K562 (cell line): ENCODE results near the gene BRD7. TPM values are rescaled to one million over a fixed set of nuclear protein-coding genes. Genes with fewer than 3 reads are reported as not detected.

Experiments
- ATAC-seq: fragments of 200-7000 bp; cut with Tn5 transposase; 3 replicates; pipeline ENCODE4 v1.9.1; 2020; ENCODE audit warnings: moderate library complexity
- BruUV-seq: library from RNA; stranded (reverse); fragments of 400-500 nt; replicated peaks from 2 replicates; lab custom pipeline; 2021; lab: Mats Ljungman, UMichigan
- CTCF ChIA-PET: fragments of 300-600 bp; formaldehyde crosslinking; extraction: SDS; loops from one replicate; lab custom pipeline; 2021; ENCODE audit warnings: low intra/inter-chr PET ratio; lab: Yijun Ruan, JAX
- POLR2A ChIA-PET: fragments of 300-600, 350-650 bp; sonication (Branson Sonifier 250); formaldehyde crosslinking; extraction: SDS; loops from one replicate; lab custom pipeline; 2021; ENCODE audit warnings: antibody characterized with exemption, inconsistent platforms; lab: Yijun Ruan, JAX
- DNase-seq, 4 experiments: peaks; one replicate each; pipeline versions ENCODE4 v3.0.0 to v3.0.0-alpha.2; 2011 to 2018; ENCODE audit warnings: low spot score in 3 of 4, mixed read lengths in 3 of 4; ENCODE audit errors: extremely low read depth in 1 of 4
- FAIRE-seq: peaks from 2 replicates; lab custom pipeline; 2011; peaks lifted over from hg19 to GRCh38; lab: Jason Lieb, UNC
- H2AFZ ChIP-seq: 2 replicates; pipeline ENCODE4 v1.6.0; 2011; ENCODE audit warnings: low read depth, low read length, control low read depth, inconsistent platforms
- H3K27ac ChIP-seq: fragments of 200-600 bp; 3 replicates; pipeline ENCODE4 v1.8.0; 2011; ENCODE audit warnings: low read depth, mild to moderate bottlenecking, control low read depth, inconsistent platforms, low read length, moderate library complexity, mixed read lengths; ENCODE audit errors: extremely low read depth
- H3K27me3 ChIP-seq, 2 experiments: fragments of 300-600 bp in 1 of 2; 2 replicates in 1 of 2; 3 replicates in 1 of 2; pipeline versions ENCODE4 v1.6.0 to v1.8.0; 2011; ENCODE audit warnings: inconsistent platforms in 2 of 2, low read length in 2 of 2, mild to moderate bottlenecking in 1 of 2, mixed read lengths in 1 of 2, moderate library complexity in 1 of 2; ENCODE audit not compliant: control insufficient read depth in 2 of 2, insufficient read depth in 2 of 2
- H3K36me3 ChIP-seq: fragments of 300-600 bp; 3 replicates; pipeline ENCODE4 v1.8.0; 2011; ENCODE audit warnings: mild to moderate bottlenecking, low read length, inconsistent platforms; ENCODE audit not compliant: control insufficient read depth, insufficient read depth
- H3K4me1 ChIP-seq, 2 experiments: fragments of 200-600 bp in 1 of 2; replicated peaks in 1 of 2; 2 replicates in 1 of 2; 3 replicates in 1 of 2; pipeline versions ENCODE4 v1.5.1 to v1.8.0; 2011; ENCODE audit warnings: inconsistent platforms in 2 of 2, low read length in 2 of 2, mild to moderate bottlenecking in 1 of 2, mixed read lengths in 1 of 2, moderate library complexity in 1 of 2; ENCODE audit not compliant: control insufficient read depth in 2 of 2, insufficient read depth in 2 of 2
- H3K4me2 ChIP-seq: 2 replicates; pipeline ENCODE4 v1.6.1; 2011; ENCODE audit warnings: low read length, control low read depth, inconsistent platforms, mixed read lengths; ENCODE audit not compliant: insufficient read depth
- H3K4me3 ChIP-seq: fragments of 200-600 bp; sonication (generic), shearing (Covaris generic); 2 replicates; pipeline ENCODE4 v1.5.1; 2016; ENCODE audit warnings: control low read depth, inconsistent platforms
- H3K79me2 ChIP-seq: fragments of 200-600 bp; 3 replicates; pipeline ENCODE4 v1.8.0; 2011; ENCODE audit warnings: low read length, inconsistent platforms; ENCODE audit not compliant: control insufficient read depth, insufficient read depth
- H3K9ac ChIP-seq, 2 experiments: 2 replicates each; pipeline versions ENCODE4 v1.6.0 to v1.6.1; 2011; ENCODE audit warnings: low read depth in 2 of 2, low read length in 2 of 2, control low read depth in 1 of 2, inconsistent platforms in 1 of 2, mild to moderate bottlenecking in 1 of 2, mixed read lengths in 1 of 2; ENCODE audit not compliant: insufficient read depth in 1 of 2
- H3K9me1 ChIP-seq: one replicate; pipeline ENCODE4 v1.6.0; 2011; ENCODE audit warnings: inconsistent platforms, mild to moderate bottlenecking, low read length, moderate library complexity; ENCODE audit not compliant: control insufficient read depth, insufficient read depth
- H3K9me3 ChIP-seq: replicated peaks from 2 replicates; pipeline ENCODE4 v1.5.1; 2011; ENCODE audit warnings: low read depth, low read length, inconsistent platforms; ENCODE audit not compliant: control insufficient read depth, insufficient read depth
- H4K20me1 ChIP-seq: replicated peaks from 2 replicates; pipeline ENCODE4 v1.6.1; 2011; ENCODE audit warnings: low read length, inconsistent platforms, mixed read lengths; ENCODE audit not compliant: control insufficient read depth, insufficient read depth
- BRD9 ChIP-seq: fragments of 450-650 bp; IDR thresholded peaks from 2 replicates; pipeline ENCODE4 v1.6.1; 2018; ENCODE audit warnings: low read depth; ENCODE audit not compliant: partially characterized antibody
- CREB3L1 ChIP-seq: fragments of 450-650 bp; IDR thresholded peaks from 2 replicates; pipeline ENCODE4 v1.6.1; 2014; ENCODE audit warnings: low read depth, mild to moderate bottlenecking, moderate library complexity, borderline replicate concordance
- DDX20 ChIP-seq: fragments of 450-650 bp; IDR thresholded peaks from 2 replicates; pipeline ENCODE4 v1.6.1; 2016; ENCODE audit warnings: missing genetic modification characterization, low read depth, mild to moderate bottlenecking, missing compliant biosample characterization, moderate library complexity
- ESRRB ChIP-seq: fragments of 250-450 bp; sonication (Bioruptor Pico); IDR thresholded peaks from 2 replicates; pipeline ENCODE4 v1.5.0; 2020; ENCODE audit warnings: mild to moderate bottlenecking, moderate library complexity, borderline replicate concordance
- HDAC3 ChIP-seq: fragments of 450-650 bp; IDR thresholded peaks from 2 replicates; pipeline ENCODE4 v1.6.1; 2018; ENCODE audit warnings: borderline replicate concordance, mild to moderate bottlenecking, moderate library complexity; ENCODE audit not compliant: partially characterized antibody
- HMG20B ChIP-seq: fragments of 250-450 bp; sonication (Bioruptor Pico); IDR thresholded peaks from 2 replicates; pipeline ENCODE4 v1.5.0; 2021; ENCODE audit warnings: mild to moderate bottlenecking
- JUN ChIP-seq, 2 experiments: sonication (generic) in 1 of 2; formaldehyde crosslinking in 1 of 2; IDR thresholded peaks; 2 replicates each; pipeline versions ENCODE4 v1.6.1 to v1.8.0; 2012 to 2022; ENCODE audit warnings: borderline replicate concordance in 2 of 2, mild to moderate bottlenecking in 2 of 2, improper control_type of control experiment in 1 of 2, low read depth in 1 of 2, low read length in 1 of 2, missing genetic modification reagents in 1 of 2
- NCOR1 ChIP-seq: fragments of 450-650 bp; IDR thresholded peaks from 2 replicates; pipeline ENCODE4 v1.6.1; 2016; ENCODE audit warnings: mild to moderate bottlenecking, moderate library complexity
- RBM25 ChIP-seq: fragments of 200-400 bp; formaldehyde crosslinking; IDR thresholded peaks from 2 replicates; pipeline ENCODE4 v1.6.1; 2018; ENCODE audit warnings: low read length, low read depth, moderate library complexity; ENCODE audit not compliant: severe bottlenecking
- SRF ChIP-seq, 2 experiments: fragments of 250-450, 450-650 bp in 1 of 2; sonication (Bioruptor Pico) in 1 of 2; sonication (generic) in 1 of 2; formaldehyde crosslinking; IDR thresholded peaks; 2 replicates each; pipeline versions ENCODE4 v1.5.0 to v1.5.1; 2020 to 2022; ENCODE audit warnings: mild to moderate bottlenecking in 1 of 2, missing genetic modification reagents in 1 of 2
- TOE1 ChIP-seq, 2 experiments: fragments of 450-650 bp in 1 of 2; sonication (generic) in 1 of 2; formaldehyde crosslinking in 1 of 2; IDR thresholded peaks; 2 replicates each; pipeline versions ENCODE4 v1.7.1 to v1.8.0; 2016 to 2022; ENCODE audit warnings: borderline replicate concordance in 2 of 2, mild to moderate bottlenecking in 2 of 2, antibody characterized with exemption in 1 of 2, inconsistent platforms in 1 of 2, low read depth in 1 of 2, missing genetic modification reagents in 1 of 2, moderate library complexity in 1 of 2
- ZFP36 ChIP-seq: fragments of 150-350 bp; IDR thresholded peaks from 2 replicates; pipeline ENCODE4 v1.6.1; 2018; ENCODE audit warnings: low read length, low read depth; ENCODE audit not compliant: partially characterized antibody
- ZNF121 ChIP-seq: sonication (generic); formaldehyde crosslinking; conservative IDR thresholded peaks from 2 replicates; pipeline ENCODE4 v1.8.0; 2022; ENCODE audit warnings: missing genetic modification reagents
- WGBS: fragments of 100-300 bp; shearing (Covaris generic); methylation state at CpG from one replicate; pipeline ENCODE4 v1.1.6; 2016; ENCODE audit warnings: low coverage, mixed read lengths; ENCODE audit not compliant: insufficient coverage; ENCODE audit errors: missing lambda C conversion rate; 5-methylcytosine and 5-hydroxymethylcytosine counted together
- in situ Hi-C: fragments of 300-500 bp; cut with MboI; formaldehyde crosslinking; loops from 4 replicates; pipeline ENCODE4 v1.15.0; 2018; ENCODE audit warnings: inconsistent platforms, mixed read lengths
- intact Hi-C: fragments of 100-400 bp; cut with micrococcal nuclease; formaldehyde crosslinking; loops from 2 replicates; pipeline ENCODE4 v1.14.2; 2022
- polyA plus RNA-seq, 8 experiments: library from polyadenylated mRNA; depleted of rRNA in 4 of 8; stranded (reverse) in 5 of 8; unstranded in 3 of 8; fragments of >200 nt; fragmentation: Nextera tagmentation in 2 of 8; fragmentation: Illumina TruSeq in 1 of 8; extraction: Ambion mirVana in 2 of 8; extraction: Trizol in 1 of 8; gene quantifications; 2 replicates each; pipeline versions ENCODE4 v1.2.1 to v1.2.3, GENCODE V29; 2011 to 2014; ENCODE audit warnings: inconsistent platforms in 1 of 8, missing spikeins in 1 of 8
- total RNA-seq, 7 experiments: library from RNA; depleted of rRNA in 6 of 7; stranded (reverse); fragments of >200 nt in 6 of 7; fragmentation: Illumina TruSeq in 2 of 7; extraction: Trizol in 2 of 7; gene quantifications; 2 replicates each; pipeline versions ENCODE4 v1.2.1 to v1.2.3, GENCODE V29; 2011 to 2021; ENCODE audit warnings: low replicate concordance in 1 of 7

BRD7 gene
- total and polyA plus RNA-seq, 9 of the 15 experiments (the other 6 are each of a cell fraction or from before 2014, with no cell fraction given): 20.6 to 101 (median 68.7) TPM

- Histone ChIP-seq H3K79me2 (peaks cover 87% of the 10 kb centered on the region), H3K4me2 (no peak overlapping the region), H3K4me3 (no peak overlapping the region), H4K20me1 (no peaks in the 10 kb centered on the region), H3K4me1 (peaks cover 8% of the 10 kb centered on the region in 2 experiments), H2AFZ (no peak overlapping the region), H3K9me3 (no peaks in the 10 kb centered on the region), H3K27me3 (no peaks in the 10 kb centered on the region), H3K9ac (no peak overlapping the region), H3K9me1 (no peaks in the 10 kb centered on the region), H3K36me3 (peaks cover 87% of the 10 kb centered on the region), H3K27ac (no peak overlapping the region)
- ChIA-PET CTCF (no interaction called here), POLR2A (interaction anchor here (0.7 kb wide), 1 partner anchor 108 kb away, joined by 3 read pairs; no protein-coding TSS in a partner anchor)
- TF ChIP-seq RBM25: peak; percentile 25
- no peak for TF ChIP-seq HDAC3
- peak; percentile 80 for TF ChIP-seq ZNF121 (CRISPR knock-in tag)
- DNase-seq: no peak
- 94% methylated on average over 2 of the region's 10 CpGs for WGBS
- FAIRE-seq: no peak
- BruUV-seq: no TSS peak
- intact Hi-C loops (no loop called here), in situ Hi-C loops (loop anchor here (10.0 kb wide), 1 partner anchor 339 kb away; the partner anchor contains the start of gene CNEP1R1)
- ATAC-seq: no peak
These were observed 5.1 kb downstream of the BRD7 start for GRCh38 chr16:50363656-50364055.

GRCh38 chr16:50360779-50361178 is 8.0 kb downstream of the BRD7 start:
- Histone ChIP-seq H2AFZ (no peak overlapping the region), H3K4me3 (no peak overlapping the region), H3K9me3 (no peaks in the 10 kb centered on the region), H3K27me3 (no peaks in the 10 kb centered on the region), H3K9ac (no peak overlapping the region), H3K4me2 (no peak overlapping the region), H3K9me1 (no peaks in the 10 kb centered on the region), H3K36me3 (peaks cover 92% of the 10 kb centered on the region), H3K4me1 (no peaks in the 10 kb centered on the region; a peak in 1 of 5 replicates), H3K79me2 (peaks cover 70% of the 10 kb centered on the region), H3K27ac (no peak overlapping the region), H4K20me1 (no peaks in the 10 kb centered on the region)
- ChIA-PET CTCF (no interaction called here), POLR2A (interaction anchor here (0.9 to 1.5 kb wide), 2 partner anchors 47 to 115 kb away, joined by 3 read pairs; no protein-coding TSS in a partner anchor)
- FAIRE-seq (no peak), ATAC-seq (no peak), DNase-seq (no peak)
- BruUV-seq: no TSS peak
- 88% methylated on average over 3 of the region's 3 CpGs for WGBS
- intact Hi-C loops: no loop called here
- in situ Hi-C loops: loop anchor here (10.0 kb wide), 1 partner anchor 336 kb away; the partner anchor contains the start of gene CNEP1R1
- TF ChIP-seq HDAC3 (no peak), NCOR1 (no peak), HMG20B (CRISPR knock-in tag) (no peak), TOE1 (IDR thresholded peaks at IDR 0.05; ENCODE audit: borderline replicate concordance) (no peak), TOE1 (CRISPR knock-in tag; IDR thresholded peaks at IDR 0.05; ENCODE audit: borderline replicate concordance, low read depth) (no peak), JUN (IDR thresholded peaks at IDR 0.05; ENCODE audit: borderline replicate concordance, low read depth, low read length) (no peak), JUN (CRISPR knock-in tag; IDR thresholded peaks at IDR 0.05; ENCODE audit: borderline replicate concordance) (no peak), BRD9 (no peak), CREB3L1 (no peak), ESRRB (CRISPR knock-in tag) (no peak), DDX20 (tag) (no peak), ZFP36 (no peak), SRF (CRISPR knock-in tag; IDR thresholded peaks at IDR 0.05) (no peak)
